Measurements from ENCODE around the gene WDFY2.
"Not testable (repeated sequence)": the region's sequence is repeated elsewhere in the genome, so short reads cannot be mapped to it uniquely, and the experiment has no call there.

- not testable (repeated sequence) for TF ChIP-seq CTCF (conservative IDR thresholded peaks at IDR 0.05; ENCODE audit: low read depth in 2 of 2); REST (IDR thresholded peaks at IDR 0.05; ENCODE audit: unreplicated experiment); EZH2phosphoT487 (IDR thresholded peaks at IDR 0.05; ENCODE audit: unreplicated experiment); EZH2 (IDR thresholded peaks at IDR 0.05; ENCODE audit: low read depth, unreplicated experiment); CREB1 (CRISPR knock-in tag; IDR thresholded peaks at IDR 0.05; ENCODE audit: low read depth); ETS1 (IDR thresholded peaks at IDR 0.05); JUNB (IDR thresholded peaks at IDR 0.05; ENCODE audit: unreplicated experiment)
Measured at GRCh38 chr13:51545446-51545845, 38.8 kb upstream of the WDFY2 start.
